Neural cell (in vitro differentiated cells): Measurements from ENCODE around the gene FYN. TPM values are rescaled to one million over a fixed set of nuclear protein-coding genes. Genes with fewer than 3 reads are reported as not detected.

ENCODE experiments used
- H2AFZ ChIP-seq: fragments of 200-600, 300-800 bp; sonication (generic), shearing (Covaris generic); 2 replicates; pipeline ENCODE4 v1.6.0; 2014; ENCODE audit warnings: low read depth, mild to moderate bottlenecking, antibody characterized with exemption, low read length, moderate library complexity
- H3F3A ChIP-seq: fragments of 200-600 bp; shearing (Covaris generic); 2 replicates; pipeline ENCODE4 v1.6.1; 2016; ENCODE audit warnings: mild to moderate bottlenecking, moderate library complexity, mixed read lengths, antibody characterized with exemption, low read length; ENCODE audit not compliant: insufficient read depth, poor library complexity, severe bottlenecking
- H3K27ac ChIP-seq: fragments of 200-600, 300-800 bp; sonication (generic), shearing (Covaris generic); 2 replicates; pipeline ENCODE4 v1.5.1; 2014; ENCODE audit warnings: mild to moderate bottlenecking, low read length, moderate library complexity
- H3K27me3 ChIP-seq: fragments of 300-800, 200-600 bp; sonication (generic), shearing (Covaris generic); 2 replicates; pipeline ENCODE4 v1.6.0; 2014; ENCODE audit warnings: mild to moderate bottlenecking, low read depth, low read length, moderate library complexity; ENCODE audit not compliant: insufficient read depth
- H3K36me3 ChIP-seq: fragments of 300-800, 200-600 bp; sonication (generic), shearing (Covaris generic); 2 replicates; pipeline ENCODE4 v1.5.1; 2014; ENCODE audit warnings: mild to moderate bottlenecking, antibody characterized with exemption, low read length, moderate library complexity; ENCODE audit not compliant: insufficient read depth
- H3K4me2 ChIP-seq: fragments of 300-800, 200-600 bp; sonication (generic), shearing (Covaris generic); 2 replicates; pipeline ENCODE4 v1.6.0; 2014; ENCODE audit warnings: mild to moderate bottlenecking, low read length
- H3K4me3 ChIP-seq: fragments of 300-800, 200-600 bp; sonication (generic), shearing (Covaris generic); 2 replicates; pipeline ENCODE4 v1.5.1; 2014; ENCODE audit warnings: mild to moderate bottlenecking, low read length, moderate library complexity
- H3K79me2 ChIP-seq: fragments of 200-600 bp; shearing (Covaris generic); replicated peaks from 2 replicates; pipeline ENCODE4 v1.6.0; 2014; ENCODE audit warnings: mild to moderate bottlenecking, low read length, moderate library complexity; ENCODE audit not compliant: insufficient read depth
- H3K9ac ChIP-seq: fragments of 300-800, 200-600 bp; sonication (generic), shearing (Covaris generic); 2 replicates; pipeline ENCODE4 v1.6.1; 2016; ENCODE audit warnings: mild to moderate bottlenecking, low read length, mixed read lengths
- H3K9me2 ChIP-seq: fragments of 200-600 bp; shearing (Covaris generic); 2 replicates; pipeline ENCODE4 v1.6.1; 2016; ENCODE audit warnings: mild to moderate bottlenecking, low read length, mixed read lengths; ENCODE audit not compliant: insufficient read depth
- H3K9me3 ChIP-seq: fragments of 200-600, 300-800 bp; sonication (generic), shearing (Covaris generic); 2 replicates; pipeline ENCODE4 v1.6.1; 2016; ENCODE audit warnings: mild to moderate bottlenecking, mixed run types, low read length, moderate library complexity, mixed read lengths
- H4K20me1 ChIP-seq: fragments of 200-600 bp; shearing (Covaris generic); 2 replicates; pipeline ENCODE4 v1.6.1; 2016; ENCODE audit warnings: mild to moderate bottlenecking, mixed run types; ENCODE audit not compliant: insufficient read depth
- CTCF ChIP-seq: fragments of 450-650 bp; IDR thresholded peaks from 2 replicates; pipeline ENCODE4 v1.5.1; 2014; ENCODE audit warnings: antibody characterized with exemption, mild to moderate bottlenecking, moderate library complexity; ENCODE audit not compliant: poor library complexity, severe bottlenecking
- EP300 ChIP-seq: fragments of 450-650 bp; conservative IDR thresholded peaks from 2 replicates; pipeline ENCODE4 v1.6.1; 2014; ENCODE audit warnings: antibody characterized with exemption, mild to moderate bottlenecking, moderate library complexity; ENCODE audit not compliant: poor library complexity, severe bottlenecking
- EZH2 ChIP-seq: fragments of 200-600, 300-800 bp; shearing (Covaris generic), sonication (generic); IDR thresholded peaks from 2 replicates; pipeline ENCODE4 v1.6.1; 2014; ENCODE audit warnings: antibody characterized with exemption, low read length, borderline replicate concordance, mild to moderate bottlenecking; ENCODE audit not compliant: insufficient read depth, poor library complexity, severe bottlenecking
- MXI1 ChIP-seq: fragments of 450-650 bp; conservative IDR thresholded peaks from 2 replicates; pipeline ENCODE4 v1.6.1; 2014; ENCODE audit warnings: antibody characterized with exemption, mild to moderate bottlenecking; ENCODE audit not compliant: poor library complexity, severe bottlenecking
- POLR2AphosphoS5 ChIP-seq: IDR thresholded peaks from 2 replicates; pipeline ENCODE4 v1.6.1; 2012
- RAD21 ChIP-seq: fragments of 450-650 bp; conservative IDR thresholded peaks from 2 replicates; pipeline ENCODE4 v1.6.1; 2014; ENCODE audit warnings: antibody characterized with exemption, mild to moderate bottlenecking, moderate library complexity
- REST ChIP-seq: IDR thresholded peaks from 2 replicates; pipeline ENCODE4 v1.6.1; 2012; ENCODE audit warnings: borderline replicate concordance
- SMC3 ChIP-seq: fragments of 450-650 bp; conservative IDR thresholded peaks from 2 replicates; pipeline ENCODE4 v1.6.1; 2014; ENCODE audit warnings: antibody characterized with exemption, mild to moderate bottlenecking, moderate library complexity; ENCODE audit not compliant: poor library complexity
- TAF1 ChIP-seq: IDR thresholded peaks from 2 replicates; pipeline ENCODE4 v1.6.1; 2012; ENCODE audit warnings: low read depth
- polyA plus RNA-seq: library from polyadenylated mRNA; depleted of rRNA; stranded (reverse); fragments of >200 nt; gene quantifications from 2 replicates; pipeline ENCODE4 v1.2.3, GENCODE V29; 2014

FYN gene
- polyA plus RNA-seq, 1 donor from 2014 or later, result 277 TPM

GRCh38 chr6:111829998-111830397 lies 43.3 kb downstream of the FYN start:
- no peaks in the 10 kb centered on the region for H3K9me2 ChIP-seq
- no peak overlapping the region for H3K4me3 ChIP-seq
- no peak overlapping the region for H3K9ac ChIP-seq
- H3K4me2 ChIP-seq, result no peak overlapping the region
- H3K27ac ChIP-seq, result no peak overlapping the region
- TF ChIP-seq EZH2 (no peak), EP300 (no peak)
- H3K9me3 ChIP-seq, result no peaks in the 10 kb centered on the region
- no peaks in the 10 kb centered on the region for H3K27me3 ChIP-seq
- no peak overlapping the region for H2AFZ ChIP-seq
- peaks cover 10% of the 10 kb centered on the region for H4K20me1 ChIP-seq
- H3F3A ChIP-seq, result no peaks in the 10 kb centered on the region
- H3K79me2 ChIP-seq, result peaks cover 24% of the 10 kb centered on the region
- H3K36me3 ChIP-seq, result no peaks in the 10 kb centered on the region

- H2AFZ ChIP-seq, result no peak overlapping the region
- no peaks in the 10 kb centered on the region for H3K9me2 ChIP-seq
- peaks cover 20% of the 10 kb centered on the region for H3K79me2 ChIP-seq
- no peaks in the 10 kb centered on the region for H3K9me3 ChIP-seq
- no peaks in the 10 kb centered on the region for H3K27me3 ChIP-seq
- no peak overlapping the region for H3K27ac ChIP-seq
- H3K36me3 ChIP-seq, result no peaks in the 10 kb centered on the region
- H3K4me3 ChIP-seq, result no peak overlapping the region
- H3K4me2 ChIP-seq, result no peak overlapping the region
- no peaks in the 10 kb centered on the region for H3F3A ChIP-seq
- TF ChIP-seq CTCF (no peak), TAF1 (no peak), REST (no peak)
- H3K9ac ChIP-seq, result no peak overlapping the region
- H4K20me1 ChIP-seq, result peaks cover 10% of the 10 kb centered on the region
Observed at GRCh38 chr6:111829581-111829980, 43.7 kb downstream of the FYN start.

- Histone ChIP-seq H3K9ac (no peak overlapping the region), H3K9me3 (no peaks in the 10 kb centered on the region), H3K4me2 (no peak overlapping the region), H3K36me3 (no peaks in the 10 kb centered on the region), H3K27me3 (no peaks in the 10 kb centered on the region), H3K79me2 (peaks cover 20% of the 10 kb centered on the region), H2AFZ (no peak overlapping the region), H3K9me2 (no peaks in the 10 kb centered on the region), H3F3A (no peaks in the 10 kb centered on the region), H3K4me3 (no peak overlapping the region), H3K27ac (no peak overlapping the region), H4K20me1 (peaks cover 10% of the 10 kb centered on the region)
- TF ChIP-seq MXI1 (no peak), EZH2 (no peak), CTCF (no peak), POLR2AphosphoS5 (no peak), EP300 (no peak), SMC3 (no peak), REST (no peak), TAF1 (no peak), RAD21 (no peak)
Observed at GRCh38 chr6:111828809-111829208, 44.4 kb downstream of the FYN start.
